Subcutaneous abdominal adipose tissue (tissue), 5 donors: Measurements from ENCODE around the gene ZNF343.
A peak's percentile ranks its signal among the peaks of the same experiment; 100 is the strongest.

Experiments
- H3K27ac ChIP-seq: one replicate; pipeline ENCODE4 v1.7.0; 2013; ENCODE audit warnings: low read depth, mild to moderate bottlenecking, inconsistent platforms, low read length, moderate library complexity
- H3K27me3 ChIP-seq, 5 donors: one replicate each; pipeline ENCODE4 v1.7.0; 2013; ENCODE audit warnings: low read length in 5 of 5, inconsistent platforms in 1 of 5; ENCODE audit not compliant: control insufficient read depth in 5 of 5, insufficient read depth in 4 of 5
- H3K36me3 ChIP-seq, 5 donors: one replicate each; pipeline ENCODE4 v1.7.0; 2013; ENCODE audit warnings: low read length in 5 of 5; ENCODE audit not compliant: control insufficient read depth in 5 of 5, insufficient read depth in 5 of 5
- H3K4me1 ChIP-seq, 5 donors: one replicate each; pipeline ENCODE4 v1.7.0; 2013; ENCODE audit warnings: low read length in 5 of 5, mild to moderate bottlenecking in 3 of 5, moderate library complexity in 1 of 5; ENCODE audit not compliant: control insufficient read depth in 5 of 5, insufficient read depth in 5 of 5
- H3K4me3 ChIP-seq, 5 donors: one replicate each; pipeline ENCODE4 v1.7.0; 2013; ENCODE audit warnings: low read length in 5 of 5, low read depth in 1 of 5
- H3K9ac ChIP-seq, 5 donors: one replicate each; pipeline ENCODE4 v1.7.0; 2013; ENCODE audit warnings: low read length in 5 of 5, mild to moderate bottlenecking in 4 of 5, moderate library complexity in 3 of 5
- H3K9me3 ChIP-seq, 5 donors: one replicate each; pipeline ENCODE4 v1.7.0; 2013; ENCODE audit warnings: low read length in 5 of 5; ENCODE audit not compliant: control insufficient read depth in 5 of 5
- donor health status: healthy.
- donor health status: healthy.
- donor health status: healthy.
- donor health status: healthy.
- donor health status: healthy.

Gene ZNF343

GRCh38 chr20:2508631-2509467, at the start of gene ZNF343:
Gene ZNF343, minus strand, starts transcription at chr20:2508915. Its CDS starts 15,020 bp downstream, at chr20:2493895.
- Histone ChIP-seq H3K9me3 (no peaks in the 10 kb centered on the region), H3K36me3 (no peaks in the 10 kb centered on the region), H3K9ac (peak within 1 kb of the TSS; percentile 85 to 97 (median 89)), H3K4me1 (peaks cover 4 to 25% (median 19%) of the 10 kb centered on the region in 5 donors), H3K27ac (peak within 1 kb of the TSS; percentile 91), H3K4me3 (peak within 1 kb of the TSS; percentile 71 to 92 (median 85)), H3K27me3 (no peaks in the 10 kb centered on the region)

GRCh38 chr20:2557873-2558580, 49.3 kb upstream of the ZNF343 start:
- Histone ChIP-seq H3K27ac (no peak overlapping the region), H3K27me3 (peaks cover 20 to 45% (median 30%) of the 10 kb centered on the region in 5 donors), H3K4me3 (peak overlapping the region in 3 of 5 donors; percentile 10 to 56 (median 46)), H3K9ac (no peak overlapping the region), H3K36me3 (no peaks in the 10 kb centered on the region), H3K9me3 (no peaks in the 10 kb centered on the region), H3K4me1 (peaks cover 0 to 11% (median 9%) of the 10 kb centered on the region in 5 donors)

GRCh38 chr20:2545594-2545993, 36.9 kb upstream of the ZNF343 start:
- H3K4me3 ChIP-seq, result no peak overlapping the region
- no peak overlapping the region for H3K9ac ChIP-seq
- peaks cover 0 to 8% (median 0%) of the 10 kb centered on the region in 5 donors for H3K27me3 ChIP-seq
- H3K27ac ChIP-seq, result no peak overlapping the region
- H3K36me3 ChIP-seq, result no peaks in the 10 kb centered on the region
- no peaks in the 10 kb centered on the region for H3K4me1 ChIP-seq
- no peaks in the 10 kb centered on the region for H3K9me3 ChIP-seq

GRCh38 chr20:2544211-2544610, 35.5 kb upstream of the ZNF343 start:
- Histone ChIP-seq H3K27ac (no peak overlapping the region), H3K9ac (no peak overlapping the region), H3K4me1 (peaks cover 0 to 6% (median 4%) of the 10 kb centered on the region in 5 donors), H3K27me3 (peaks cover 0 to 8% (median 0%) of the 10 kb centered on the region in 5 donors), H3K36me3 (no peaks in the 10 kb centered on the region), H3K9me3 (no peaks in the 10 kb centered on the region), H3K4me3 (no peak overlapping the region)

- Histone ChIP-seq H3K4me3 (no peak overlapping the region), H3K27me3 (peaks cover 0 to 8% (median 0%) of the 10 kb centered on the region in 5 donors), H3K9me3 (no peaks in the 10 kb centered on the region), H3K27ac (no peak overlapping the region), H3K36me3 (no peaks in the 10 kb centered on the region), H3K9ac (no peak overlapping the region), H3K4me1 (peaks cover 0 to 12% (median 9%) of the 10 kb centered on the region in 5 donors)
Observed at GRCh38 chr20:2542361-2542760, 33.6 kb upstream of the ZNF343 start.

GRCh38 chr20:2541940-2542339, 33.2 kb upstream of the ZNF343 start:
- Histone ChIP-seq H3K9ac (no peak overlapping the region), H3K4me3 (no peak overlapping the region), H3K27me3 (peaks cover 0 to 8% (median 0%) of the 10 kb centered on the region in 5 donors), H3K36me3 (no peaks in the 10 kb centered on the region), H3K27ac (no peak overlapping the region), H3K9me3 (no peaks in the 10 kb centered on the region), H3K4me1 (peaks cover 0 to 12% (median 9%) of the 10 kb centered on the region in 5 donors)

- Histone ChIP-seq H3K4me3 (no peak overlapping the region), H3K9ac (peak overlapping the region in 1 of 5 donors; percentile 57), H3K9me3 (no peaks in the 10 kb centered on the region), H3K4me1 (peaks cover 0 to 16% (median 12%) of the 10 kb centered on the region in 5 donors), H3K36me3 (no peaks in the 10 kb centered on the region), H3K27me3 (peaks cover 0 to 13% (median 0%) of the 10 kb centered on the region in 5 donors), H3K27ac (no peak overlapping the region)
Observed at GRCh38 chr20:2538931-2539720, 30.4 kb upstream of the ZNF343 start.

GRCh38 chr20:2538356-2538755, 29.6 kb upstream of the ZNF343 start:
- Histone ChIP-seq H3K27ac (no peak overlapping the region), H3K27me3 (peaks cover 0 to 16% (median 0%) of the 10 kb centered on the region in 5 donors), H3K9ac (no peak overlapping the region)

GRCh38 chr20:2537101-2537500, 28.4 kb upstream of the ZNF343 start:
- H3K36me3 ChIP-seq, result no peaks in the 10 kb centered on the region
- no peak overlapping the region for H3K27ac ChIP-seq
- H3K9ac ChIP-seq, result no peak overlapping the region
- peaks cover 0 to 20% (median 12%) of the 10 kb centered on the region in 5 donors for H3K4me1 ChIP-seq
- H3K27me3 ChIP-seq, result peaks cover 0 to 13% (median 0%) of the 10 kb centered on the region in 5 donors
- no peaks in the 10 kb centered on the region for H3K9me3 ChIP-seq
- no peak overlapping the region for H3K4me3 ChIP-seq

More at GRCh38 chr20:2538356-2538755, 29.6 kb upstream of the ZNF343 start:
- H3K4me3 ChIP-seq, result no peak overlapping the region
- peaks cover 0 to 20% (median 12%) of the 10 kb centered on the region in 5 donors for H3K4me1 ChIP-seq
- no peaks in the 10 kb centered on the region for H3K9me3 ChIP-seq
- no peaks in the 10 kb centered on the region for H3K36me3 ChIP-seq
